T-helper 2 cell (primary cell): Measurements from ENCODE around the gene MYRF.

Source experiments
- DNase-seq, 5 experiments: peaks; one replicate each; pipeline versions ENCODE4 v3.0.0 to v3.0.0-alpha.2; 2012 to 2022

Gene MYRF

DNA sequence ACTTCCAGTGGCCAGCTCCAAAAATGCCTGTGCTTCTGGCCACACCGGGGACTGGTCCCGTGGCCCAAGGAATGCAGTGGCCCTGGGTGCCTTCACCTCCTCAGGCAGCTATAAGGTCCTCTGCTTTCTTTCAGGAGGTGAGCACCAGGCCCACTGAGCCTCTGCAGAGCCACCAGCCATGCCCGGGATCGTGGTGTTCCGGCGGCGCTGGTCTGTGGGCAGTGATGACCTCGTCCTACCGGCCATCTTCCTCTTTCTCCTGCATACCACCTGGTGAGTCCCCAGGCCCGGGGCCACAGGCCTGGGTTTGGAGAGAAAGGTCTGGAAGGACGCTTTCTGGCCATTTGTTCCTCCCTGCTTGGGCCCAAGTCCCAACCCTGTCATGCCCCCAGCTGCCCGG, 32.5 kb upstream of the MYRF start:
- DNase-seq = no peak

DNA sequence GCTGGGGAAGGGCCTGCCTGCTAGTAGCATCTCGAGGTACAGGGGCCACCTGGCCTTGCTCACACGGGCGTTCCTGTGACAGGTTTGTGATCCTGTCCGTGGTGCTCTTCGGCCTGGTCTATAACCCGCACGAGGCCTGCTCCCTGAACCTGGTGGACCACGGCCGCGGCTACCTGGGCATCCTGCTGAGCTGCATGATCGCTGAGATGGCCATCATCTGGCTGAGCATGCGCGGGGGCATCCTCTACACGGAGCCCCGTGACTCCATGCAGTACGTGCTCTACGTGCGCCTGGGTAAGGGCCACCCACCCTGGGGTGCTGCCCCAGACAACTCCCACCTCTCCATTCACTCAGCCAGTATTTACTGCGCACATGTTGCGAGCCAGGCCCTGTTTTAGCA, 31.8 kb upstream of the MYRF start:
- no peak for DNase-seq

DNA sequence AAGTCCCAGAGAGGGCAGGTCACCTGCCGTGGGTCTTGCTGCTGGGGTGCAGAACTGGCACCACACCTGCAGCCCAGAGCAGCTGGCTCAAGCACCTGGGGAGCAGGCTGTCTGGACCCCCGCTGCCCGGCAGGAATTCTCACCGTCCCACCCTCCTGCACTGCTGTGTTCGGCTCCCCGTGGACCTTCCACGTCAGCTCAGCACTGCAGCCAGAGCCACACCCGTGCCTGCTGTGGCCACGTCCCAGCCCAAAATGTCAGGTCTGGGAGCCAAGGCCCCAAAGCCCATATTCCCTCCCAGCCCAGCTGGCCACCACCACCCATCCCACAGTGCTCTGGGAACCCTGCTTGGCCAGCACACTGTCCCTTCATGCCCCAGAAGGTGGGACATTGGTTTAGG, 28.0 kb upstream of the MYRF start:
- no peak for DNase-seq

DNA sequence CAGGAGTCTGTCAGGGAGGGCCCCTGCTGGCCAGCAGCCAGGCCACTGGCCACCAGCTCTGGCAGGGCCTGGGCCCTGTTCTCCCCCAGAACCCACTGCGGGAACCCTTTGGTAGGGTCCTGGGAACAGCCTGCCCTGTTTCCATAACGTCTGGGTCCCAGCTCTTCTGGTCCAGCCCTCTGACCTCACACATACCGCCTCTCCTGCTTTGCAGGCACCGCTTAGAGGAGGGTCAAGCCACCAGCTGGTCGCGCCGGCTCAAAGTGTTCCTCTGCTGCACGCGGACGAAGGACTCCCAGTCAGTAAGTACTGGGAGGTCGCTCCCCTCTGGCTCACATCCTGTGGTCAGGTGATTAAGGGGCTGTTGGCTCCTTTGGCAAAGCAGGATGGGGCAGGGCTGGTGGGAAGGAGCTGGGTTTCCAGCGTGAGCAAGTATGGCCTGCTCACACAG, 26.6 kb upstream of the MYRF start:
- DNase-seq = no peak

GRCh38 chr11:61726775-61727174, 25.7 kb upstream of the MYRF start:
- DNase-seq = no peak

- DNase-seq = no peak
These were observed 25.0 kb upstream of the MYRF start for GRCh38 chr11:61727401-61727811.

DNA sequence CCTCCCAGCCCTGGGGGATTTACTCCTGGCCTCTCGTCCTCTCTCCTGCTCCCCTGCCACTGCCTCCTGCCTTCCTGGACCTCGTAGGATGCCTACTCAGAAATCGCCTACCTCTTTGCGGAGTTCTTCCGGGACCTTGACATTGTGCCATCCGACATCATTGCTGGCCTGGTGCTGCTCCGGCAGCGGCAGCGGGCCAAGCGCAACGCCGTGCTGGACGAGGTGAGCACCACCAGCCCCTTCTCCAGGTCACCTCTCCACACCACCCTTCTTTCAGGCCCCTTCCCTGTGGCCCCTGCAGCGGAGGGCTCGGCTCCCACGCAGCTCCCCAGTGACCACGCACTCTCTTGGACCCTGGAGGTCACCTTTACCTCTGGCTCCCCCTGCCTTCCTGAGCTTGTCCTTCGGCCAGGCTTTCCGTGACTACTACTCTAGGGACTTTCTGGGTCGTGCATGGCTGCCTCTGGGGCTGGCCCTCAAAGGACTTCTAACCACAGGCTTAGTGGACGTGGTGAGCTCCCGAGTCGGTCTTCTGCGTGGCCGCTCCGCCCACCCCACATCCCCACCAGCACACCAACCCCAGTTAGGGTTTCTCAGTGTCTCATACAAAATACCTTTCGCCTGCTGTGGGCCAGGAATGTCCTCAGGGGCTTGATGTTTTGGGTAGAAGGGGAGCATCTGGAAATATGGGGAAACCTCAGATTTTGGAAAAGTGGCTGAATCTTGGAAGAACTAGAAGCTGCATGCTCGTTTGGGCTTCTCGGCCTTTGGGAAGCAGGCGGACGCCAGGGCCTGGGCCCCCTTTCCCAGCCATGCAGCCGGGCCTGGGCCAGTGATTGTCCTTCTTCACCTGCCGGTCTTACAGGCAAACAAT, 24.1 kb upstream of the MYRF start:
- no peak for DNase-seq

GRCh38 chr11:61728940-61729219, 23.6 kb upstream of the MYRF start:
- DNase-seq = no peak

DNA sequence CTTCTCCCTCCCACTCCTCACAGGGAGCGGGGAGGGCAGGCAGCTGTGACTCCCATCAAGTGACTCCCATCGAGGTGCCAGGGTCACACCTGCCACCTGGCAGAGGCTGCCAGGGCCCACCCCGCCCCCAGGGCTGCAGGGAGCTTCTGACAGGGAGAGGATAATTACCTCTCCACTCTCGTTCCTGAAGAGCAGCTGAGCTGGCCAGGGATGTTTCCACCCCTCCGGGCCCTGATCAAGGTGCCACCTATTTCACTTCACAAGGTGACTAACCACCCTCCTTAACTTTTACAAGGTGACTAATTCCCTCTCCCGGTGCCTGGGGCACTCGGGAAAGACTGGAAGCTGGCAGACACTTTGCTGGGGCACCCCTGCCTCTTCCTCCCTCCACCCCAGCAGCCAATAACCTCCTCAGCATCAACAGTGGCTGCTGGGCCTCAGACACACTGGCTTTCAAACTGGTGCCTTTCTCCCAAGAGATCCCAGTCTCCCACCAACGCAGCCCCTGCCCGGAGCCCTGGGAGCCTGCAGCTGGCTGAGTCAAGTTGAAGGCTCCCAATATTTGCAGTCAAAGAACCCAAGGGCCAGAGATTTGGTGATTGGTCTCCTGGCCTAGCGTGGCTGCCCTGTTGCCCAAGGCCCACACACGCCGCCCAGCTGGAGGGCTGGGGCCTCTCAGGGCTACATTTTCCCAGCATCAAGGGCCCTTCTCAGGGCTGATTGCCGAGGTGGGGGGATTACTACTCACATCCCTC, 22.0 kb upstream of the MYRF start:
- DNase-seq = no peak

DNA sequence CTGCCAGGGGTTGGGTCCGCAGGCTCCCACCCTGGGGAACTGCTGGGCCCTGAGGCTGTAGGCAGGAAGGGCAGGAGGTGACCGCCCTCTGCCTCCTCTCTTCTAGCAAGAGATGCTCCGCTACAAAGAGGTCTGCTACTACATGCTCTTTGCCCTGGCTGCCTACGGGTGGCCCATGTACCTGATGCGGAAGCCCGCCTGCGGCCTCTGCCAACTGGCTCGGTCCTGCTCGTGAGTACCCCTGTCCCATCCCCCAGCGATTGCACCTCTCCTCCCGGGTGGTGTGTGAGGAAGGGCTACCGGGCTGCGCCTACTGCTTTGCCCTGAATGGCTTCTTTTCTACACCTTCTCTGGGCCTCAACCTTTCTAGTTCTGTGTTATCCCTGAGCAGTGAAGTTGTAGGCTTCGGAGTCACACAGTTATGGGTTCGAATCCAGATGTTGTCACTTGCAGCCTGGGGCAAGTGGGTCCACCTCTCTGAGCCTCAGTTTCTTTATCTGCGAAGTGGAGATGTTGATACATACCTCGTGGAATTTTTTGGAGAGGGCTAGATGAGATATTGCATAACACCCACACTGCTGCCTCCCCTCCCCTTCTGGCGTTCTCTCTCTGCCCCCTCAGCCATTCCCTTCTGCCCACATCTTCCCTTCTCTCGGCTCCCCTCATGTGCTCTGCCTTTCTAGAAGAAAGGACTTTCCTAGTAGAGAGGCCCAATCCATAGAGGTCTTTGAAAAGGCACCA, 21.1 kb upstream of the MYRF start:
- no peak for DNase-seq

DNA sequence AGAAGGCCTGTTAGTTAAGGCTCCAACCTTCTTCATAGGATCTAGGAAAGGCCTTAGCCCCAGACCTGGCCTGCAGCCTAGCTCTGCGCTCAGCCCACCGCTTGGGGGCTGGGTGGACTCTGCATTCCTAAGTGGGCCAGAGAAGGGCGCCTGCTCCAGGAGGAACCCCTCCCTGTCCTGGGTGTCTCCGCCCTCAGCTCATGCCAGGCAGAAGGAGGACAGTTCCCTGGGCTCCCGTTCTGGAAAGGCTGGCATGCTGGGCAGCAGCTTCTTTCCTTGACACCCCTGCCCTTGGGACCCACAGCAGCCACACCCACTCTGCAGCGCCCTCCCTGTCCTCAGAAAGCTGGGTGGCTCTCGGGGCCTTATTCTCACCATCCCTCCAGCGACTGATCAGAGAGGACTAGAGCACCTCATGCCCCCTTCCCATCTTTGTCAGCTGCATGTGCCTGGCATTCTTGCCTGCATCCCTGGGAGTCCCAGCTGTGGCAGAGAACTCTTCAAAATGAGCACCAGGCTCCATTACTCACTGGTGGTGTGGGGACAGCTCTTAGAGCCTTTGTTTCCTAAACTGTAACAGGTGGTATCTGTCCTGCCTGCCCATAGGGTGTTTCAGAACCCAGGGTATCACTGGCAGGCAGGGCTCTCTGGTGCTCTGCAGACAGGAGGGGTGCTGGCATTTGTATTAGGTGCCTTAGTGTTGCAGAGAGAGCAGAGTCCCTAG, 20.3 kb upstream of the MYRF start:
- DNase-seq = no peak

- DNase-seq = no peak
These were observed 19.7 kb upstream of the MYRF start for GRCh38 chr11:61732705-61733104.

GRCh38 chr11:61733120-61733978, 19.1 kb upstream of the MYRF start:
- DNase-seq = peak; percentile 53 to 85 (median 78)

- DNase-seq = no peak
These were observed 17.7 kb upstream of the MYRF start for GRCh38 chr11:61734767-61735166.

DNA sequence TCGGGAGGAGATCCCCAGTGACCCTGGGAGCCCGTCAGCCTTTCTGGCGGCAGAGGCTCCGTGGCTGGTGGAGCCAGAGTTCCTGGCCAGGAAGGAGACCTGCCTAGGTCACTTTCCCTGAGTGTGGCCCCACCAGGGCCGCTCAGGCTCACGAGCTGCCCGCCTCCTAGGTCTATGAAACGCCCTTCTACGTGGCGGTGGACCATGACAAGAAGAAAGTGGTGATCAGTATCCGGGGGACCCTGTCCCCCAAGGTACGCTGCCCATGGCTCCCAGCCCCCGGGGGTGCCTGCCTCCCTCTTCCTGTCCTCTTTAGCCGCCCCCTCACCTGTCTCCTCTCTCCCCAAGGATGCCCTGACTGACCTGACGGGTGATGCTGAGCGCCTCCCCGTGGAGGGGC, 17.0 kb upstream of the MYRF start:
- no peak for DNase-seq

DNA sequence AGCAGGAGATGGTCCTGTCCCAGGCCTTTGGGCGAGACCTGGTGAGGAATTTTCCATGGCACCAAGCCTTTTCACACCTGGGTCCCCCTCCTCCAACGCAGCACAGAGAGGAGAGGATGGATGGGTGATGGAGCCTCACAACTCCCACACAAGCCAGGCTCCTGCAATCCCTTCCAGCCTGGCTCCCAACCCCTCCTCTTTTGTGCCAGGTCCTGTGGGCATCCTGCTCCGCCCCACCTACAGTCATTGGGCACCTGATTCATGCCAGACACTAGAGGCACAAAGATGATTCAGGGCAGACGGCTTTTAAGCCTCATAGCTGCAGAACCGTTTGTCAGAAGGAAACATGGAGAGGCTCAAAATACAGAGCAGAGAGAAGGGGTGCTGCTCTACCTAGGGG, 16.1 kb upstream of the MYRF start:
- DNase-seq = no peak

DNA sequence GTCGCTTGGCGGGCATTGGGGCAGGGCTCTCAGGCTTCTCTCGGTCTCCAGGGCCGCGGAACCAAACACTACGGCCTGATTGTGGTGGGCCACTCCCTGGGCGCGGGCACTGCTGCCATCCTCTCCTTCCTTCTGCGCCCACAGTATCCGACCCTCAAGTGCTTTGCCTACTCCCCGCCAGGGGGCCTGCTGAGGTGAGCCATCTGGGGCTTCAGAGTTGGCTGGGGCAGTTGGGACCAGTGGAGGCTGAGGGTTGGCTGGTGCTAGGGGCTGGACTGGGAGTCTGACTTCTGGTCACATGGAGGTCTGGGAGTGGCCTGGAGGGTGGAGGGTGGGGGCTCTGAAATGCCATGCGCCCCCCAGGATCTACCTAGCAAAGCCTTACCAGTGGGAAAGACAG, 15.3 kb upstream of the MYRF start:
- no peak for DNase-seq

DNA sequence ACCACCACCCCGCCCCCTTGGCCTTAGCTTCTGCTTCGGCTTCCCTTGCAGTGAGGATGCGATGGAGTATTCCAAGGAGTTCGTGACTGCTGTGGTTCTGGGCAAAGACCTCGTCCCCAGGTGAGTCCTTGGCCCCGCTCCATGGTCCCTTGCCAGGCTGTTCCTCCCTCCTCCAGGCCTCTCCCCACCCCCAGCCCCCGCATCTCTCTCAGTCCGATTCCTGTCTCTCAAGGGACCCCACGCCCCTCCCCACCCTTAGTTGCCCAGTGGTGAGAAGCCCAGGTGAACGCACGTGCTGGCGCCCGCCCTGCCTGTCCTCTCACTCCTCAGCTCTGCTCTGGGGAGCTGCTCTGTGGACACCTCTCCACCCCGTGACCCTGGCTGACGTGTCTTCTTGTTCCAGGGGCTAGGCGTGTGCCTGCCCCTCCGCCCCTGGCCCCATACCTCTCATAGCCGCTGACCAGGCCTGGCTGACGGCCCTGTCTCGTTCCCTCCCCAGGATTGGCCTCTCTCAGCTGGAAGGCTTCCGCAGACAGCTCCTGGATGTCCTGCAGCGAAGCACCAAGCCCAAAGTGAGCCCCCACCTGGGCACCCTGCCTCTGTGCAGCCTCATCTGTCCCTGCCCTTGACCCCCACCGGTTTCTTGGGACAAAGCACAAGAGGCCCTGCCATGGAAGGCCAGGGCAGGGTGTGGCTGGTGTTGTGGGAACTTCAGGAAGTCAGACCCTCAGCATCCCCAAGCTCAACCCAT, 14.6 kb upstream of the MYRF start:
- no peak for DNase-seq

DNA sequence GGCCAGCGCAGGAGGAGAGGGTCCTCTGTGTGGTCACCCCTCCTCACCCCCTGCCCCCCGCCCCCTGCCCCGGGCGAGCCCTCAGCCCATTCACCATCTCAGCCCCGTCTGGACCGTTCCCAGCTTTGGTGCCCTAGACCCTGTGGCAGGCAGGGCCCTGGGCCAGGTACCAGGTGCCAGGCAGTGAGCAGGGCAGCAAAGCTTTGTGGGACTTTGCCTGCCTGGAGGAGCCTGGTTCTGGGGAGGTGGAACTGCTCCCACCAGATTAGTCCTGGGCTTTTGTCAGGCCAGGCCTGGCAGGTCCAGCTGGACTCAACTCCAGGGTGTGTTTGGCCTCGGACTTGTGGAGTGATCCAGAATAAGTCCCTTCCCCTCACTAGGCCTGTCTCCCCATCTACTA, 13.7 kb upstream of the MYRF start:
- no peak for DNase-seq

- no peak for DNase-seq
These were observed 13.0 kb upstream of the MYRF start for GRCh38 chr11:61739413-61739812.

DNA sequence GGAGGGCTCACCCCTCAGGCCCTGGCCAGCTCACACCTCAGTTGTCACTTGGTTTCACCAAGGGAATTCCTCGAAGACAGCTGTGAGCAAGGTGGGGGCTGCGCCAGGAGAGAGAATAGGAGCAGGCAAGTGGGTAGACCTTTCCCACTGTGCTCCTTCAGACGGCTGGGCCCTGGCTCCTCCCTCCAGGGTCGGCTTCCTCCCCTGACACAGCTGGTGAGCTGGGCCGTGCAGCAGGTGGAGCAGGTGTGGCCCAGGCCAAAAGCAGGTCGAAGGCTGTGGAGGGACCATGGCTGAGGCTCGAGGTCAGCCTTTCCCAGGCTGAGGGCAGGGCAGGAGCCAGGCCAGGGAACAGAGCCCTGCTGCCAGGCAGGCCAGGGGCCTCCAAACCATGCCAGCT, 12.5 kb upstream of the MYRF start:
- DNase-seq = no peak
